K562 (cell line): ENCODE results near the gene NRXN2. TPM values are rescaled to one million over a fixed set of nuclear protein-coding genes. Genes with fewer than 3 reads are reported as not detected.

Experiments
- BRCA1 ChIP-seq, 2 experiments: fragments of 450-650 bp in 1 of 2; sonication (generic) in 1 of 2; formaldehyde crosslinking in 1 of 2; IDR thresholded peaks; 2 replicates each; pipeline versions ENCODE4 v1.5.0 to v1.6.1; 2017 to 2020; ENCODE audit warnings: mild to moderate bottlenecking in 1 of 2, missing genetic modification reagents in 1 of 2
- CCAR2 ChIP-seq: fragments of 200-400 bp; formaldehyde crosslinking; IDR thresholded peaks from 2 replicates; pipeline ENCODE4 v1.6.1; 2017; ENCODE audit warnings: mild to moderate bottlenecking, low read depth, low read length
- CTBP1 ChIP-seq: fragments of 450-650 bp; IDR thresholded peaks from 2 replicates; pipeline ENCODE4 v1.6.1; 2016; ENCODE audit warnings: borderline replicate concordance
- DMBX1 ChIP-seq: fragments of 250-450 bp; sonication (Bioruptor Pico); IDR thresholded peaks from 2 replicates; pipeline ENCODE4 v1.8.0; 2022; ENCODE audit warnings: inconsistent platforms, mild to moderate bottlenecking, moderate library complexity, borderline replicate concordance
- FOXA3 ChIP-seq, 2 experiments: fragments of 450-650 bp in 1 of 2; sonication (generic) in 1 of 2; formaldehyde crosslinking; IDR thresholded peaks in 1 of 2; conservative IDR thresholded peaks in 1 of 2; 2 replicates each; pipeline versions ENCODE4 v1.4.0 to v1.8.0; 2020 to 2022; ENCODE audit warnings: mild to moderate bottlenecking in 2 of 2, missing genetic modification reagents in 1 of 2
- HDAC6 ChIP-seq: IDR thresholded peaks from 2 replicates; pipeline ENCODE4 v1.6.1; 2012; ENCODE audit warnings: low read depth, mild to moderate bottlenecking, control low read depth, inconsistent platforms, low read length, moderate library complexity
- HMG20B ChIP-seq: fragments of 250-450 bp; sonication (Bioruptor Pico); IDR thresholded peaks from 2 replicates; pipeline ENCODE4 v1.5.0; 2021; ENCODE audit warnings: mild to moderate bottlenecking
- IFI16 ChIP-seq: fragments of 250-450 bp; sonication (Bioruptor Pico); IDR thresholded peaks from 2 replicates; pipeline ENCODE4 v2.1.2; 2022; ENCODE audit warnings: mild to moderate bottlenecking, inconsistent platforms
- KDM2B ChIP-seq: fragments of 250-450 bp; sonication (Bioruptor Pico); IDR thresholded peaks from 2 replicates; pipeline ENCODE4 v1.8.0; 2021; ENCODE audit warnings: mild to moderate bottlenecking, moderate library complexity
- MCM2 ChIP-seq: fragments of 450-650 bp; IDR thresholded peaks from 2 replicates; pipeline ENCODE4 v1.6.1; 2017; ENCODE audit warnings: low read depth, mild to moderate bottlenecking
- NCOA1 ChIP-seq: fragments of 450-650 bp; IDR thresholded peaks from 2 replicates; pipeline ENCODE4 v1.6.1; 2016; ENCODE audit warnings: low read depth
- NCOA6 ChIP-seq: fragments of 450-650 bp; IDR thresholded peaks from 2 replicates; pipeline ENCODE4 v1.6.1; 2017; ENCODE audit warnings: mild to moderate bottlenecking
- NFRKB ChIP-seq: fragments of 450-650 bp; IDR thresholded peaks from 2 replicates; pipeline ENCODE4 v1.6.1; 2016; ENCODE audit warnings: low read depth
- PRPF4 ChIP-seq: fragments of 200-400 bp; formaldehyde crosslinking; IDR thresholded peaks from one replicate; pipeline ENCODE4 v1.6.1; 2017; ENCODE audit warnings: low read length, low read depth, mild to moderate bottlenecking; ENCODE audit not compliant: insufficient read depth, poor library complexity, severe bottlenecking
- SNRNP70 ChIP-seq: fragments of 200-400 bp; formaldehyde crosslinking; optimal IDR thresholded peaks from 2 replicates; pipeline ENCODE3; 2017; ENCODE audit warnings: low read depth, low read length
- SP2 ChIP-seq: IDR thresholded peaks from 2 replicates; pipeline ENCODE4 v1.6.1; 2011; ENCODE audit warnings: mild to moderate bottlenecking, low read depth, low read length, moderate library complexity; ENCODE audit not compliant: poor library complexity, severe bottlenecking; ENCODE audit errors: extremely low read depth
- YY1 ChIP-seq, 3 experiments: IDR thresholded peaks; 2 replicates each; pipeline ENCODE4 v1.6.1; 2011; ENCODE audit warnings: low read length in 2 of 3, mild to moderate bottlenecking in 2 of 3, moderate library complexity in 2 of 3, borderline replicate concordance in 1 of 3, control low read depth in 1 of 3, low read depth in 1 of 3; ENCODE audit not compliant: insufficient read depth in 3 of 3, insufficient replicate concordance in 2 of 3, control insufficient read depth in 1 of 3, insufficient read length in 1 of 3; ENCODE audit errors: extremely low read depth in 1 of 3
- ZFX ChIP-seq: sonication (generic); formaldehyde crosslinking; IDR thresholded peaks from 2 replicates; pipeline ENCODE4 v1.8.0; 2022; ENCODE audit warnings: mild to moderate bottlenecking, missing genetic modification reagents, moderate library complexity
- ZNF707 ChIP-seq: fragments of 250-450 bp; sonication (Bioruptor Pico); conservative IDR thresholded peaks from 2 replicates; pipeline ENCODE4 v1.8.0; 2022; ENCODE audit warnings: inconsistent platforms, mild to moderate bottlenecking, moderate library complexity
- polyA plus RNA-seq, 8 experiments: library from polyadenylated mRNA; depleted of rRNA in 4 of 8; stranded (reverse) in 5 of 8; unstranded in 3 of 8; fragments of >200 nt; fragmentation: Nextera tagmentation in 2 of 8; fragmentation: Illumina TruSeq in 1 of 8; extraction: Ambion mirVana in 2 of 8; extraction: Trizol in 1 of 8; gene quantifications; 2 replicates each; pipeline versions ENCODE4 v1.2.1 to v1.2.3, GENCODE V29; 2011 to 2014; ENCODE audit warnings: inconsistent platforms in 1 of 8, missing spikeins in 1 of 8
- total RNA-seq, 7 experiments: library from RNA; depleted of rRNA in 6 of 7; stranded (reverse); fragments of >200 nt in 6 of 7; fragmentation: Illumina TruSeq in 2 of 7; extraction: Trizol in 2 of 7; gene quantifications; 2 replicates each; pipeline versions ENCODE4 v1.2.1 to v1.2.3, GENCODE V29; 2011 to 2021; ENCODE audit warnings: low replicate concordance in 1 of 7
- TF ChIP-seq, protein P1 (sequence below), 3 experiments: IDR thresholded peaks in 2 of 3; conservative IDR thresholded peaks in 1 of 3; 2 replicates each; pipeline ENCODE4 v1.5.1; 2011 to 2012; ENCODE audit warnings: low read length in 3 of 3, mild to moderate bottlenecking in 3 of 3, control low read depth in 2 of 3, improper control_type of control experiment in 1 of 3, inconsistent platforms in 1 of 3, low read depth in 1 of 3, mixed read lengths in 1 of 3, moderate library complexity in 1 of 3; ENCODE audit not compliant: insufficient read depth in 2 of 3
- TF ChIP-seq, protein P2 (sequence below): fragments of 450-650 bp; formaldehyde crosslinking; conservative IDR thresholded peaks from 2 replicates; pipeline ENCODE4 v1.4.0; 2022; ENCODE audit warnings: mild to moderate bottlenecking, missing genetic modification characterization
- TF ChIP-seq, protein P3 (sequence below), 2 experiments: IDR thresholded peaks; 2 replicates each; pipeline ENCODE4 v1.6.1; 2012; ENCODE audit warnings: improper control_type of control experiment in 2 of 2, low read depth in 2 of 2, low read length in 2 of 2, borderline replicate concordance in 1 of 2

NRXN2 gene
- total and polyA plus RNA-seq, 9 of the 15 experiments (the other 6 are each of a cell fraction or from before 2014, with no cell fraction given), result 0.07 to 0.47 (median 0.15) TPM; not detected in 4

DNA sequence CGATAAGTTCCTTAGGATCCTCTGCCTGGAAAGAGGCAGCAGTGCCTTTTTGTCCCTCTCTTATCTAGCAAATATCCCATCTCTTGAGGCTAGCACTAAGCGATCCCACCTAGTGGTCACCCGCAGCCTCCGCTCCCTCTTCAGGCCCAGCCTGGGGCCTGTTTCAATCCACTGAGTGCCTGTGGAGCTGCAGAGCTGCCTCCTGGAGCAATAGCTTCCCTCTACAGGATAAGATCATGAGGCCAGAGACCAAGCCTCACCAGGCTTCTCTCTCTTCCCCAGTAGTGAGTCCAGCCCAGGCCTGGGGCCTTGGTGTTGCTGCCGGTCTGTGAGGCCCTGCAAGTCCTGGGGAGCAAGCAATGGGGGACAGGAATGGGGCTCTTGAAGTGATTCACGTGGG, 66.1 kb downstream of the NRXN2 start (continued):
- no peak for TF ChIP-seq ZNF707
- TF ChIP-seq HDAC6, result no peak
- TF ChIP-seq SNRNP70, result no peak
- no peak for TF ChIP-seq PRPF4
- no peak for TF ChIP-seq BRCA1 (IDR thresholded peaks at IDR 0.05)
- no peak for TF ChIP-seq BRCA1 (CRISPR knock-in tag; IDR thresholded peaks at IDR 0.05)
- no peak for TF ChIP-seq HMG20B (CRISPR knock-in tag)
- TF ChIP-seq, protein P1, sequence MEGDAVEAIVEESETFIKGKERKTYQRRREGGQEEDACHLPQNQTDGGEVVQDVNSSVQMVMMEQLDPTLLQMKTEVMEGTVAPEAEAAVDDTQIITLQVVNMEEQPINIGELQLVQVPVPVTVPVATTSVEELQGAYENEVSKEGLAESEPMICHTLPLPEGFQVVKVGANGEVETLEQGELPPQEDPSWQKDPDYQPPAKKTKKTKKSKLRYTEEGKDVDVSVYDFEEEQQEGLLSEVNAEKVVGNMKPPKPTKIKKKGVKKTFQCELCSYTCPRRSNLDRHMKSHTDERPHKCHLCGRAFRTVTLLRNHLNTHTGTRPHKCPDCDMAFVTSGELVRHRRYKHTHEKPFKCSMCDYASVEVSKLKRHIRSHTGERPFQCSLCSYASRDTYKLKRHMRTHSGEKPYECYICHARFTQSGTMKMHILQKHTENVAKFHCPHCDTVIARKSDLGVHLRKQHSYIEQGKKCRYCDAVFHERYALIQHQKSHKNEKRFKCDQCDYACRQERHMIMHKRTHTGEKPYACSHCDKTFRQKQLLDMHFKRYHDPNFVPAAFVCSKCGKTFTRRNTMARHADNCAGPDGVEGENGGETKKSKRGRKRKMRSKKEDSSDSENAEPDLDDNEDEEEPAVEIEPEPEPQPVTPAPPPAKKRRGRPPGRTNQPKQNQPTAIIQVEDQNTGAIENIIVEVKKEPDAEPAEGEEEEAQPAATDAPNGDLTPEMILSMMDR (IDR thresholded peaks at IDR 0.05 in 2 of 3, conservative IDR thresholded peaks at IDR 0.05 in 1 of 3; ENCODE audit: insufficient read depth in 2 of 3, low read depth in 1 of 3, low read length in 3 of 3), result peak; percentile 65 to 69 (median 67)
- TF ChIP-seq SP2, result no peak
- no peak for TF ChIP-seq DMBX1 (CRISPR knock-in tag)
- TF ChIP-seq, protein P2, sequence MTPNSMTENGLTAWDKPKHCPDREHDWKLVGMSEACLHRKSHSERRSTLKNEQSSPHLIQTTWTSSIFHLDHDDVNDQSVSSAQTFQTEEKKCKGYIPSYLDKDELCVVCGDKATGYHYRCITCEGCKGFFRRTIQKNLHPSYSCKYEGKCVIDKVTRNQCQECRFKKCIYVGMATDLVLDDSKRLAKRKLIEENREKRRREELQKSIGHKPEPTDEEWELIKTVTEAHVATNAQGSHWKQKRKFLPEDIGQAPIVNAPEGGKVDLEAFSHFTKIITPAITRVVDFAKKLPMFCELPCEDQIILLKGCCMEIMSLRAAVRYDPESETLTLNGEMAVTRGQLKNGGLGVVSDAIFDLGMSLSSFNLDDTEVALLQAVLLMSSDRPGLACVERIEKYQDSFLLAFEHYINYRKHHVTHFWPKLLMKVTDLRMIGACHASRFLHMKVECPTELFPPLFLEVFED, result no peak
- no peak for TF ChIP-seq MCM2
- peak; percentile 47 for TF ChIP-seq ZFX (CRISPR knock-in tag)
- TF ChIP-seq, protein P3, sequence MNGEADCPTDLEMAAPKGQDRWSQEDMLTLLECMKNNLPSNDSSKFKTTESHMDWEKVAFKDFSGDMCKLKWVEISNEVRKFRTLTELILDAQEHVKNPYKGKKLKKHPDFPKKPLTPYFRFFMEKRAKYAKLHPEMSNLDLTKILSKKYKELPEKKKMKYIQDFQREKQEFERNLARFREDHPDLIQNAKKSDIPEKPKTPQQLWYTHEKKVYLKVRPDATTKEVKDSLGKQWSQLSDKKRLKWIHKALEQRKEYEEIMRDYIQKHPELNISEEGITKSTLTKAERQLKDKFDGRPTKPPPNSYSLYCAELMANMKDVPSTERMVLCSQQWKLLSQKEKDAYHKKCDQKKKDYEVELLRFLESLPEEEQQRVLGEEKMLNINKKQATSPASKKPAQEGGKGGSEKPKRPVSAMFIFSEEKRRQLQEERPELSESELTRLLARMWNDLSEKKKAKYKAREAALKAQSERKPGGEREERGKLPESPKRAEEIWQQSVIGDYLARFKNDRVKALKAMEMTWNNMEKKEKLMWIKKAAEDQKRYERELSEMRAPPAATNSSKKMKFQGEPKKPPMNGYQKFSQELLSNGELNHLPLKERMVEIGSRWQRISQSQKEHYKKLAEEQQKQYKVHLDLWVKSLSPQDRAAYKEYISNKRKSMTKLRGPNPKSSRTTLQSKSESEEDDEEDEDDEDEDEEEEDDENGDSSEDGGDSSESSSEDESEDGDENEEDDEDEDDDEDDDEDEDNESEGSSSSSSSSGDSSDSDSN (IDR thresholded peaks at IDR 0.05; ENCODE audit: borderline replicate concordance in 1 of 2, low read depth in 2 of 2, low read length in 2 of 2), result peak in 1 of 2 experiments; percentile 61; a peak in 1 of 4 replicates
- TF ChIP-seq NCOA1, result no peak
- TF ChIP-seq KDM2B, result no peak
- no peak for TF ChIP-seq FOXA3 (CRISPR knock-in tag; conservative IDR thresholded peaks at IDR 0.05 in 1 of 2, IDR thresholded peaks at IDR 0.05 in 1 of 2)
- no peak for TF ChIP-seq NCOA6
- TF ChIP-seq YY1 (IDR thresholded peaks at IDR 0.05; ENCODE audit: borderline replicate concordance in 1 of 3, control insufficient read depth in 1 of 3, extremely low read depth in 1 of 3, insufficient read depth in 3 of 3, insufficient read length in 1 of 3, insufficient replicate concordance in 2 of 3, low read depth in 1 of 3, low read length in 2 of 3), result no peak
- TF ChIP-seq IFI16, result no peak
- TF ChIP-seq CTBP1, result peak; percentile 31; the same call in 1 of the 2 replicates
- TF ChIP-seq NFRKB, result no peak
- TF ChIP-seq CCAR2, result no peak
